ENCODE measurements around the gene WDFY1.

GRCh38 chr2:223909001-223909741, 36.0 kb downstream of the WDFY1 start:
- TF ChIP-seq PATZ1 (CRISPR knock-in tag; IDR thresholded peaks at IDR 0.05; ENCODE audit: borderline replicate concordance) = no peak
- TF ChIP-seq ZFP30 (CRISPR knock-in tag; IDR thresholded peaks at IDR 0.05) = no peak

All from SK-N-SH treated with all-trans-retinoic acid at 6 μM for 48 hours (cell line).